GM19351 (cell line): Measurements from ENCODE around the gene EXD2.
"Not testable (repeated sequence)": the region's sequence is repeated elsewhere in the genome, so short reads cannot be mapped to it uniquely, and the experiment has no call there.

Source experiments
- ATAC-seq: cut with Tn5 transposase; IDR thresholded peaks from one replicate; pipeline ENCODE4 v1.9.1; 2021; ENCODE audit warnings: mild to moderate bottlenecking, moderate library complexity; ENCODE audit not compliant: unreplicated experiment

The EXD2 gene

GRCh38 chr14:69193721-69194120 is 2.4 kb downstream of the EXD2 start:
- no peak for ATAC-seq

- ATAC-seq: no peak
Measured at GRCh38 chr14:69199786-69200185, 8.5 kb downstream of the EXD2 start.

- ATAC-seq: no peak
Measured at GRCh38 chr14:69204753-69205152, 13.5 kb downstream of the EXD2 start.

DNA sequence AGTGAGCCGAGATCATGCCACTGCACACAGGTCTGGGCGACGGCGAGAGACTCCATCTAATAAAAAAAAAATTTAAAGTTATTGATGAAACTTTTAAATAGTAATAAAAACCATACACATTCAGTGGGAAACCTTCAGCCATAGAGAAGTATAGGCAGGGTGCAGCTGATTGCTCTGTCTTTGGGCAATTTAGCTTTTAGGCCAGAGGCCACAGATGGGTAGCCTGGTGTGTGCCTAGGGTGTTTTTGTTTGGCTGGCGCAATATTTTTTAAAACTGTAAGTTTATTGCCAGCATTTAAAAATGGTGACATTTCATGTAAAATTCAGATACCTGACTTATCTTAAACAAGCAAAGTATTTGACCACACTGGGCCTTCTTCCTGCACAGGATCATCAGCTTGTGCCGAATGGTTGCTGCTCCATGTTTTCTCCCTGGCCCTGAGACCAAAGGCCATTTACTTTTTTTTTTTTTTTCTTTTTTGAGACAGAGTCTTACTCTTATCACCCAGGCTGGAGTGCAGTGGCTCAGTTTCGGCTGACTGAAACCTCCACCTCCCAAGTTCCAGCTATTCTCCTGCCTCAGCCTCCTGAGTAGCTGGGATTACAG is 16.2 kb downstream of the EXD2 start:
- ATAC-seq: no peak

GRCh38 chr14:69208666-69209065 is 17.4 kb downstream of the EXD2 start:
- ATAC-seq: no peak

GRCh38 chr14:69214393-69214792 is 23.1 kb downstream of the EXD2 start:
- no peak for ATAC-seq

- not testable (repeated sequence) for ATAC-seq
Measured at GRCh38 chr14:69217663-69218062, 26.4 kb downstream of the EXD2 start.

GRCh38 chr14:69224946-69225345 is 33.6 kb downstream of the EXD2 start:
- no peak for ATAC-seq

DNA sequence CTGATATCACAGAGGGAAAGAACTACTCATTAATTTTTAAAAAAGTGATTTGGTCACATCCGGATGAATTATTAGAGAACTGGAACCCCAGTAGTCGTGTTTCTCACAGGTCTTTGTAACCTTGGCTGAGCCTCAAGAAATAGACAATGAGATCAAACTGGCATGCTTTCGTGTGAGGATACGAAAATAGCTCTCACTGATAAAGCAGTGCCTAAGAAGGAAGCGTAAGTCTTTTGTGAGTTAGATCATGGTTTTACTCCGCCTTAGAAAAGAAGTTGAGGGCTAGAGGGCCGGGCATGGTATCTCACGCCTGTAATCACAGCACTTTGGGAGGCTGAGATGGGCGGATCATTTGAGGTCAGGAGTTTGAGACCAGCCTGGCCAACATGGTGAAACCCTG is 34.9 kb downstream of the EXD2 start:
- ATAC-seq: no peak

DNA sequence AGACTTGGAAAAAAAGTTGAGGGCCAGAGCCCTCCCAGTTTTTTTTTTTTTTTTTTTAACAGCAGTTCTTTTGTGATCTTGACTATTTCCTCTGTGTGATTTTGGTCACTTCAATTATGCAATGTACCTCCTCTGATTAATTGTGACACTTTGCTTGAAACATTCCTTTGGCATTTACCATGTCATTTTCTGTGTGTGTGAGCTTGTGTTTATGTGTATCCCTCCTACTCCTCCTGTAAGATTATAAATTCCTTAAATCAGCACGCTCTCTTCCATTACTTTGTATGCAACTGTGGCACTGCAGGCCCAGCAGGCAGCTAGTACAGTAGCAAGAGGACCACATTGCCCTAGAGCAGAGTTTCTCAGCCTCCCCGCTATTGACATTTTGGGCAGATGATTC is 35.4 kb downstream of the EXD2 start:
- no peak for ATAC-seq

- ATAC-seq: no peak
Measured at GRCh38 chr14:69231486-69231885, 40.2 kb downstream of the EXD2 start.

DNA sequence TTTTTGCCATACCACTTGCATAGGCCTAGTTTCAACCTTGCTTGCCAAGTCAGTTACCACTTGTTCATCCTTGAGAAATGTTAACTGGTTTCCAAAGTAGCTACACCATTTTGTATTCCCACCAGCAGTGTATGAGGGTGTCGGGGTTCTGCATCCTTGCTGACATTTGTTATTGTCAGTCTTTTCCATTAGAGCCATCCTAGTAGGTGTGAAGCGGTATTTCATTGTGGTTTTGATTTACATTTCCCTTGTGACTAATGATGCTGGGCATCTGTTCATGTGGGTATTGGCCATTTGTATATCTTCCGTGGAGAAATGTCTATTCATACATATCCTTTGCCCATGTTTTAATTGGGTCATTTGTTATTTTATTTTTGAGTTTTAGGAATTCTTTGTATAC is 41.1 kb downstream of the EXD2 start:
- ATAC-seq: no peak

DNA sequence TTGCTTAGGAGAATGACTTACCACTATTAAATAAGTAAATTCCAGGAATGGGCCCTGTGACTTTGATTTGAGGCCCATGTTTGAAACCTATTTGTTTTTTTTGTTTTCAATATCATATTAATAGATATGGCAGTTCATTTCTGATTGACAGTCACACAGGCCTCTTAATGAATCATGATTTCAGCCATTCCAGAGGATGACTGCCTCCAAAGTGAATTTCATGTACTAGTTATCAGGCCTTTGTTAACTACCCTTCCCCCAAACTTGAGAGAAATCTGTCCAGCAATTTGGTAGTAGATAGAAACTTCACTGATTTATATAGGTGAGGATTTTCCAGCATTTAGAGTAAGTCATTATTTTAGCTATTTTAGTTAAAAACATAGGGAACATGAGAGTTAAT is 42.8 kb downstream of the EXD2 start:
- no peak for ATAC-seq

- no peak for ATAC-seq
Measured at GRCh38 chr14:69235708-69236107, 44.4 kb downstream of the EXD2 start.

DNA sequence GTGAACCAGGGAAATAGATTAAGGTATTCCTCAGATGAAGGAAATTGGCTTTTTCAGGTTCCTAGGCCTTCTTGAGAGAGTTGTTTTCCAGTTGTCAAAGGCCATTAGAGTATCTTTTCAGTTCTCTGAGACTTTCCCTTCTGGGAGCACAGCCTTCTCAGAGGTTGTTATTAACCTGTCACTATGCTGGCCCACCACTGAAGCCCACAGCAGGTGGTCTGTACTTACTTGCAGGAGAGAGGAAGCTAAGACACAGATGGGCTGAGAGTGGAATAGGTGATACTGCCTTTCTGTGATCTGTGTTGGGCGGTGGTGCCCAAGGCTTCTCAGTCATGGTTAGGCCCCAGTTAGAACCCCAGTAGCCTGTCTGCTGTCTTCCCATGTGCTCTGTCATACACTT is 45.8 kb downstream of the EXD2 start:
- ATAC-seq: no peak

- ATAC-seq: no peak
Measured at GRCh38 chr14:69237584-69237983, 46.3 kb downstream of the EXD2 start.

- no peak for ATAC-seq
Measured at GRCh38 chr14:69238883-69239282, 47.6 kb downstream of the EXD2 start.

DNA sequence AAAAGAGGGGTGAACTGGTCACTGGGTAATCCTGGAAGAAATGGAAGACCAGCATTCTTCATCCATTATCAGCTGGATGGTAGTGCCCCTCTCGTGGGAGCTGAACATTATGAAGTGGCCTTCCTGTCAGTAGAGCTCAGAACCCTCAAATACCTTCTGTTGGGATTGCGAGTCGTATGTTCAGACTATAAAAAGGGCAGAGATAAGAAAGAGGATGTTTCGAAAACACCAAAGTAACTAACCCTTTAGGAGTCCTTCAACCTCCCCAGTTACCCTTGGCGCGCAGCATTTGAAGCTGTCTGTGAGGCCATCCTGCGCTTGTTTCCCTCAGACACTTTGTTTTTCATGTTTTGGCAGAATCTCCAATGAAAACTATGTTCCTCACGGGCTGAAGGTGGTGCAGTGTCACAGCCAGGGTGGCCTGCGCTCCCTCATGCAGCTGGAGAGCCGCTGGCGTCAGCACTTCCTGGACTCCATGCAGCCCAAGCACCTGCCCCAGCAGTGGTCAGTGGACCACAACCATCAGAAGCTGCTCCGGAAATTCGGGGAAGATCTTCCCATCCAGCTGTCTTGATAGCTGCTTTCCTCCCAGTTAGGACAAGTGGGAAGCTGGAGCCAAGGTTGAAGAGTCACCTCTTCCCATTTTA is 49.4 kb downstream of the EXD2 start:
- ATAC-seq: no peak

DNA sequence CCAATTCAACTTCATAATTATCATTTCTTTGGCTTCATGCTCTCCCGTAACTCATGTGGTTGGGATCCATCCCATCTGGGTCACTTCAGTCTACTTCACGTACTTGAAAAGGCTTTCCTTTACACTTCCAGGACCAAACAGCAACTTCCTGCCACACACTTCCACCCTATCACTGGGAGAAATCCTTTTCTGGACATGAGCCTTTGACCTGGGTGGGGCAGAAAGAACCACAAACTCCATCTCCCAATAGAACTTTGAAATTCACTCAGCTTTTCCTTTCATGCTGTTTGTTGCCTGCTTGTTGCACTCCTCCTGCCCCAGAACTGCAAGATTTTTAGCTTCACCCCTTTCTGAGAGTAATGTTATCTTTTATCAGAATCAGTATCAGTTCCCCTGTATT is 50.3 kb downstream of the EXD2 start:
- no peak for ATAC-seq

GRCh38 chr14:69242311-69243224 is 51.3 kb downstream of the EXD2 start:
- ATAC-seq: no peak

DNA sequence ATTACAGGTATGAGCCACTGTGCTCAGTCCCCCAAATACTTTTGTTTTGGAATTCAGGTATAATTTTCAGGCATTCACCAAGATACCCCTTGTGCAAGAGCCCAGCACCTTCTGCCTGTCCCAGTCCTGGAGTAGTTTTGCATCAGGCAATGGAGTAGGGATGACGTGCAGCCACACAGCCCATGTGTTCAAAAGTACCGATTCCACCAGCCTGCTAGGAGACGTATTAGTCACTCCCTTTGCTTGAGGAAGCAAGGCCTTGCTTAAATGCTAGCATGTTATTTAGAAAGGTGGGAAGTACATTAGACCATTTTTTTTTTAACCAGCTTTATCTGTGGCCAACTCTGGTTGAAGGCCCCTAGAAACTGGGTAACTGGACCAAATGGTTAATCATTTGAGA is 53.6 kb downstream of the EXD2 start:
- ATAC-seq: no peak

DNA sequence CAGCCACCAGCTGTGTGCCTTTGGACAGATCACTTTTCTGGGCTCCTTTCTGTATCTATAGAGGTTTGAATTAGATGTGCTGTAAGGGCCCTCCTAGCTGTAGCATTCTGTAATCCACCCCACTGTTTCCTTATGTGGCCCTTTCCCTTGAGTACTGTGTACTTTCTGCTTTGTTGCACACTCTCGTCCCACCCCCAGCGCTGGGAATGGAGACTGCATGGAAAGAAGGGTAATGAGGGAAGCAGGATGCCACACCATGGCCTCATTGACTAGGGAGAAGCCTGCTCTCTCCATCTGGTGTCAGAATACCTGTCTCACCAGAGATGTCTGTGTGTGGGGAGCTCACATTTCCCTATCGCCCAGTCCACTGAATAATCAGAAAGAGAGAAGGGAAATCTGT is 55.0 kb downstream of the EXD2 start:
- ATAC-seq: no peak
